Uterus (tissue), 2 donors: ENCODE results near the gene WDR17.

Source experiments
- POLR2A ChIP-seq, 2 donors: fragments of 450-650 bp; IDR thresholded peaks; one replicate each; pipeline ENCODE4 v1.6.1; 2016; ENCODE audit warnings: antibody characterized with exemption in 2 of 2, mild to moderate bottlenecking in 1 of 2, moderate library complexity in 1 of 2
- TF ChIP-seq, protein P1 (sequence below), 4 experiments: fragments of 200-600 bp in 2 of 4; fragments of 450-650 bp in 2 of 4; sonication (generic) in 2 of 4; IDR thresholded peaks; one replicate each; pipeline ENCODE4 v1.5.1; 2016 to 2019; ENCODE audit warnings: antibody characterized with exemption in 4 of 4, mild to moderate bottlenecking in 2 of 4, moderate library complexity in 1 of 4

DNA sequence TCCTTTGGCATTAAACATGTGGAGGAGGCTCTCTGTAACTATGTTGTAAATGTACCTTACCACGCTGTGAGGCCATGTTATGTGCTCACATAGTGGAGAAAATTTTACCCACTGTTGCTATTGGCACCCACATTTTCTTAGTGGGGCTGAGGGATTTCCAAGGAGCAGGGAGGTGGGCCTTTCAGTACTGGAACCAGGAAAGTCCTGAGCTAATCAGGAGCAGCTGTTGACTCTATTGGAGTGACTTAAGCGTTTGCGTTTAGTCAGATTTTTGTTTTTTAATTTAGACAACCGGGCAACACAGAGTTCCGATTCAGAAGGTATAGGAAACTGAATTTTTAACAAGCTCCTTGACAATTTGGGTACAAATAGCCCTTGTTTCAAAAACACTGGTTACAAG is 30.7 kb upstream of the WDR17 start:
- TF ChIP-seq POLR2A (IDR thresholded peaks at IDR 0.05): no peak
- TF ChIP-seq, protein P1, sequence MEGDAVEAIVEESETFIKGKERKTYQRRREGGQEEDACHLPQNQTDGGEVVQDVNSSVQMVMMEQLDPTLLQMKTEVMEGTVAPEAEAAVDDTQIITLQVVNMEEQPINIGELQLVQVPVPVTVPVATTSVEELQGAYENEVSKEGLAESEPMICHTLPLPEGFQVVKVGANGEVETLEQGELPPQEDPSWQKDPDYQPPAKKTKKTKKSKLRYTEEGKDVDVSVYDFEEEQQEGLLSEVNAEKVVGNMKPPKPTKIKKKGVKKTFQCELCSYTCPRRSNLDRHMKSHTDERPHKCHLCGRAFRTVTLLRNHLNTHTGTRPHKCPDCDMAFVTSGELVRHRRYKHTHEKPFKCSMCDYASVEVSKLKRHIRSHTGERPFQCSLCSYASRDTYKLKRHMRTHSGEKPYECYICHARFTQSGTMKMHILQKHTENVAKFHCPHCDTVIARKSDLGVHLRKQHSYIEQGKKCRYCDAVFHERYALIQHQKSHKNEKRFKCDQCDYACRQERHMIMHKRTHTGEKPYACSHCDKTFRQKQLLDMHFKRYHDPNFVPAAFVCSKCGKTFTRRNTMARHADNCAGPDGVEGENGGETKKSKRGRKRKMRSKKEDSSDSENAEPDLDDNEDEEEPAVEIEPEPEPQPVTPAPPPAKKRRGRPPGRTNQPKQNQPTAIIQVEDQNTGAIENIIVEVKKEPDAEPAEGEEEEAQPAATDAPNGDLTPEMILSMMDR (IDR thresholded peaks at IDR 0.05): no peak
